ENCODE data around the gene MTLN. TPM values are rescaled to one million over a fixed set of nuclear protein-coding genes. Genes with fewer than 3 reads are reported as not detected.
"Not testable (repeated sequence)": the region's sequence is repeated elsewhere in the genome, so short reads cannot be mapped to it uniquely, and the experiment has no call there.

MTLN gene
- polyA plus RNA-seq, 1 donor (not counting 4 experiments of a cell fraction or from before 2014, with no cell fraction given) = 34.8 TPM

DNA sequence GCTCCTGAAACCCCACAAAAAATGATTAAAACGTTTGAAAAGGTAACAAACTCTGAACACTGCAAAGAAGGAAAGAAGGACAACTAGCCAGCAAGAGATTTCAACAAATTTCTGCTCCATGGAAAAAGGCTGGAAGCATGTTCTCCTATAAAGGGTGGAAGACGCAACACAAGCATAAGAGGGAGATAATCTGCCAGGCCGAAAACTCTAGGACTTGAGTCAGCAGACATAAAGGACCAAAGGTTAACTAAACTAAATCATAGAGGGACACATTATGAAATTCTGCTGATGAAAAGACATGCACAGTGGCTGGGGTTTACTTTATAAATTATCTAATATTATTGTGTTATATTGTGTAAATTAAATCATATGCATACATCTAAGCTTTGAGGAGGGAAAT is 14.3 kb downstream of the MTLN start:
- H3K79me2 ChIP-seq (ENCODE audit: control insufficient read depth, insufficient read depth, low read length) = no peaks in the 10 kb centered on the region
- H3K27me3 ChIP-seq (ENCODE audit: control insufficient read depth, extremely low read depth, insufficient read depth, low read length) = no peaks in the 10 kb centered on the region

DNA sequence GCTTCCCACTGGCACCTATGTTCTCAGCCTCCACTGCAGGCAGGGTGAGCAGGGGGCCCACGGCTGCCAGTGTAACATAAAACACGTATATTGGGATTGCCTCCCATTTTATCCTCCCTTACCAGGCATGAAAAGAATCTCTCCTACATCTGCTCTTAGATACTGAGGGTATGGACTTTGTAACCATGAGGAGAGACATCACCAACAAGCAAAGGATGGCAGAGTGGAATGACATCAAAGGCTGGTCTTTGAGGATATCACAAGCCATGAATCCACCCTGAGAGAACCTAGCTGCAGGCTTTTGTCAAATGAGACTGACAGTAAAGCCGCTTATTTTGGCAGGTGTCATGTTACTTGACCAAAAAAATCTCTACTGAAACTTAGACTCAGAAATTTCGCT is 14.9 kb downstream of the MTLN start:
- H3K9me3 ChIP-seq (ENCODE audit: control insufficient read depth, low read depth, low read length) = no peaks in the 10 kb centered on the region
- H3K4me1 ChIP-seq (ENCODE audit: control insufficient read depth, extremely low read depth, insufficient read depth, low read length) = no peaks in the 10 kb centered on the region
- no peak overlapping the region for H2AFZ ChIP-seq (ENCODE audit: control insufficient read depth, low read length)
- no peaks in the 10 kb centered on the region for H3K9me1 ChIP-seq (ENCODE audit: control insufficient read depth, extremely low read depth, insufficient read depth, low read length)
- H3K4me3 ChIP-seq (ENCODE audit: control insufficient read depth in 2 of 3, extremely low read depth in 1 of 3, insufficient read depth in 2 of 3, low read depth in 1 of 3, low read length in 3 of 3) = no peak overlapping the region
- H3K4me2 ChIP-seq (ENCODE audit: control insufficient read depth, extremely low read depth, insufficient read depth, low read depth, low read length) = no peak overlapping the region
- no peak overlapping the region for H3K9ac ChIP-seq (ENCODE audit: control insufficient read depth, extremely low read depth, insufficient read depth, low read length)
- DNase-seq (ENCODE audit: low read depth, low spot score) (no peak), FAIRE-seq (no peak)
- TF ChIP-seq, protein P1, sequence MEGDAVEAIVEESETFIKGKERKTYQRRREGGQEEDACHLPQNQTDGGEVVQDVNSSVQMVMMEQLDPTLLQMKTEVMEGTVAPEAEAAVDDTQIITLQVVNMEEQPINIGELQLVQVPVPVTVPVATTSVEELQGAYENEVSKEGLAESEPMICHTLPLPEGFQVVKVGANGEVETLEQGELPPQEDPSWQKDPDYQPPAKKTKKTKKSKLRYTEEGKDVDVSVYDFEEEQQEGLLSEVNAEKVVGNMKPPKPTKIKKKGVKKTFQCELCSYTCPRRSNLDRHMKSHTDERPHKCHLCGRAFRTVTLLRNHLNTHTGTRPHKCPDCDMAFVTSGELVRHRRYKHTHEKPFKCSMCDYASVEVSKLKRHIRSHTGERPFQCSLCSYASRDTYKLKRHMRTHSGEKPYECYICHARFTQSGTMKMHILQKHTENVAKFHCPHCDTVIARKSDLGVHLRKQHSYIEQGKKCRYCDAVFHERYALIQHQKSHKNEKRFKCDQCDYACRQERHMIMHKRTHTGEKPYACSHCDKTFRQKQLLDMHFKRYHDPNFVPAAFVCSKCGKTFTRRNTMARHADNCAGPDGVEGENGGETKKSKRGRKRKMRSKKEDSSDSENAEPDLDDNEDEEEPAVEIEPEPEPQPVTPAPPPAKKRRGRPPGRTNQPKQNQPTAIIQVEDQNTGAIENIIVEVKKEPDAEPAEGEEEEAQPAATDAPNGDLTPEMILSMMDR (optimal IDR thresholded peaks at IDR 0.05 in 1 of 3, IDR thresholded peaks at IDR 0.05 in 1 of 3, conservative IDR thresholded peaks at IDR 0.05 in 1 of 3; ENCODE audit: extremely low read depth in 1 of 3, insufficient read depth in 2 of 3, low read length in 3 of 3) = no peak
- no peak for TF ChIP-seq EZH2 (IDR thresholded peaks at IDR 0.05; ENCODE audit: low read length)
- H3K36me3 ChIP-seq (ENCODE audit: control insufficient read depth in 2 of 2, extremely low read depth in 1 of 2, insufficient read depth in 2 of 2, low read length in 2 of 2) = no peaks in the 10 kb centered on the region
- no peaks in the 10 kb centered on the region for H3K79me2 ChIP-seq (ENCODE audit: control insufficient read depth, insufficient read depth, low read length)
- H3K27ac ChIP-seq (ENCODE audit: control insufficient read depth, insufficient read depth, low read length) = no peak overlapping the region
- no peaks in the 10 kb centered on the region for H3K27me3 ChIP-seq (ENCODE audit: control insufficient read depth, extremely low read depth, insufficient read depth, low read length)
- dilution Hi-C loops (cut with MboI; ENCODE audit: extremely low pct_ligation_motif_present, low sequenced_read_pairs) = no loop called here
- H4K20me1 ChIP-seq (ENCODE audit: control insufficient read depth, extremely low read depth, insufficient read depth, low read length) = no peaks in the 10 kb centered on the region

More for the DNA sequence above, 14.3 kb downstream of the MTLN start:
- no peaks in the 10 kb centered on the region for H3K36me3 ChIP-seq (ENCODE audit: control insufficient read depth in 2 of 2, extremely low read depth in 1 of 2, insufficient read depth in 2 of 2, low read length in 2 of 2)
- H3K9ac ChIP-seq (ENCODE audit: control insufficient read depth, extremely low read depth, insufficient read depth, low read length) = no peak overlapping the region
- H3K4me2 ChIP-seq (ENCODE audit: control insufficient read depth, extremely low read depth, insufficient read depth, low read depth, low read length) = no peak overlapping the region
- DNase-seq (ENCODE audit: low read depth, low spot score) (no peak), FAIRE-seq (no peak)
- no peaks in the 10 kb centered on the region for H4K20me1 ChIP-seq (ENCODE audit: control insufficient read depth, extremely low read depth, insufficient read depth, low read length)
- H3K9me3 ChIP-seq (ENCODE audit: control insufficient read depth, low read depth, low read length) = no peaks in the 10 kb centered on the region
- H3K4me1 ChIP-seq (ENCODE audit: control insufficient read depth, extremely low read depth, insufficient read depth, low read length) = no peaks in the 10 kb centered on the region
- H2AFZ ChIP-seq (ENCODE audit: control insufficient read depth, low read length) = no peak overlapping the region
- no peak overlapping the region for H3K27ac ChIP-seq (ENCODE audit: control insufficient read depth, insufficient read depth, low read length)
- dilution Hi-C loops (cut with MboI; ENCODE audit: extremely low pct_ligation_motif_present, low sequenced_read_pairs) = no loop called here
- no peaks in the 10 kb centered on the region for H3K9me1 ChIP-seq (ENCODE audit: control insufficient read depth, extremely low read depth, insufficient read depth, low read length)
- TF ChIP-seq EZH2 (IDR thresholded peaks at IDR 0.05; ENCODE audit: low read length) = no peak
- TF ChIP-seq, protein P1 (optimal IDR thresholded peaks at IDR 0.05 in 1 of 3, IDR thresholded peaks at IDR 0.05 in 1 of 3, conservative IDR thresholded peaks at IDR 0.05 in 1 of 3; ENCODE audit: extremely low read depth in 1 of 3, insufficient read depth in 2 of 3, low read length in 3 of 3) = no peak
- no peak overlapping the region for H3K4me3 ChIP-seq (ENCODE audit: control insufficient read depth in 2 of 3, extremely low read depth in 1 of 3, insufficient read depth in 2 of 3, low read depth in 1 of 3, low read length in 3 of 3)

DNA sequence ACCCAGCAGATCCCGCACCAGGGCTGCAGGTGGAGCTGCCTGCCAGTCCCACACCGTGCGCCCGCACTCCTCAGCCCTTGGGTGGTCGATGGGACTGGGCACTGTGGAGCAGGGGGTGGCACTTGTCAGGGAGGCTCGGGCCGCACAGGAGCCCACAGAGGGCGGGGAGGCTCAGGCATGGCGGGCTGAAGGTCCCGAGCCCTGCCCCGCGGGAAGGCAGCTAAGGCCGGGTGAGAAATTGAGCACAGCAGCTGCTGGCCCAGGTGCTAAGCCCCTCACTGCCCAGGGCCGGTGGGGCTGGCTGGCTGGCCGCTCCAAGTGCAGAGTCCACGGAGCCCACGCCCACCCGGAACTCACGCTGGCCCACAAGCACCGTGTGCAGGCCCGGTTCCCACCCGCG is 22.2 kb downstream of the MTLN start:
- H3K27ac ChIP-seq (ENCODE audit: control insufficient read depth, insufficient read depth, low read length); dilution Hi-C loops (cut with MboI; ENCODE audit: extremely low pct_ligation_motif_present, low sequenced_read_pairs); H3K79me2 ChIP-seq (ENCODE audit: control insufficient read depth, insufficient read depth, low read length); H3K4me3 ChIP-seq (ENCODE audit: control insufficient read depth in 2 of 3, extremely low read depth in 1 of 3, insufficient read depth in 2 of 3, low read depth in 1 of 3, low read length in 3 of 3); H3K9ac ChIP-seq (ENCODE audit: control insufficient read depth, extremely low read depth, insufficient read depth, low read length); H4K20me1 ChIP-seq (ENCODE audit: control insufficient read depth, extremely low read depth, insufficient read depth, low read length); H3K4me2 ChIP-seq (ENCODE audit: control insufficient read depth, extremely low read depth, insufficient read depth, low read depth, low read length); FAIRE-seq; H3K36me3 ChIP-seq (ENCODE audit: control insufficient read depth in 2 of 2, extremely low read depth in 1 of 2, insufficient read depth in 2 of 2, low read length in 2 of 2); H3K4me1 ChIP-seq (ENCODE audit: control insufficient read depth, extremely low read depth, insufficient read depth, low read length); H3K9me3 ChIP-seq (ENCODE audit: control insufficient read depth, low read depth, low read length); DNase-seq (ENCODE audit: low read depth, low spot score); H2AFZ ChIP-seq (ENCODE audit: control insufficient read depth, low read length); H3K27me3 ChIP-seq (ENCODE audit: control insufficient read depth, extremely low read depth, insufficient read depth, low read length); H3K9me1 ChIP-seq (ENCODE audit: control insufficient read depth, extremely low read depth, insufficient read depth, low read length): not testable (repeated sequence)
